SU-DHL-6 (cell line): ENCODE results near the gene ARV1.

ENCODE experiments used
- H2AFZ ChIP-seq: fragments of 200-600 bp; sonication (generic); 2 replicates; pipeline ENCODE4 v1.6.1; 2014; ENCODE audit warnings: low read depth, mild to moderate bottlenecking, moderate library complexity, mixed read lengths, antibody characterized with exemption, low read length; ENCODE audit not compliant: severe bottlenecking
- H3F3A ChIP-seq: fragments of 200-600 bp; shearing (Covaris generic); 2 replicates; pipeline ENCODE4 v1.6.0; 2016; ENCODE audit warnings: antibody characterized with exemption, mild to moderate bottlenecking; ENCODE audit not compliant: insufficient read depth
- H3K27ac ChIP-seq: fragments of 200-600 bp; sonication (generic); 2 replicates; pipeline ENCODE4 v1.5.1; 2016; ENCODE audit warnings: low read depth, mild to moderate bottlenecking, low read length, moderate library complexity, mixed read lengths
- H3K27me3 ChIP-seq: fragments of 200-600 bp; sonication (generic), shearing (Covaris generic); 2 replicates; pipeline ENCODE4 v1.6.0; 2014; ENCODE audit warnings: mild to moderate bottlenecking, low read length
- H3K36me3 ChIP-seq: fragments of 200-600 bp; sonication (generic); 2 replicates; pipeline ENCODE4 v1.6.1; 2014; ENCODE audit warnings: mild to moderate bottlenecking, low read length, mixed read lengths
- H3K4me2 ChIP-seq: fragments of 300-600, 200-600 bp; shearing (Covaris generic), sonication (generic); 2 replicates; pipeline ENCODE4 v1.6.0; 2014; ENCODE audit warnings: low read length, low read depth, mild to moderate bottlenecking; ENCODE audit not compliant: poor library complexity, severe bottlenecking
- H3K4me3 ChIP-seq: fragments of 200-600 bp; sonication (generic); 2 replicates; pipeline ENCODE4 v1.5.1; 2014; ENCODE audit warnings: antibody characterized with exemption, low read length, mild to moderate bottlenecking, mixed read lengths; ENCODE audit not compliant: insufficient read depth, poor library complexity, severe bottlenecking
- H3K79me2 ChIP-seq: fragments of 200-600 bp; sonication (generic); 2 replicates; pipeline ENCODE4 v1.6.1; 2014; ENCODE audit warnings: mild to moderate bottlenecking, low read length, moderate library complexity; ENCODE audit not compliant: insufficient read depth
- H3K9ac ChIP-seq: fragments of 200-600 bp; sonication (generic); 2 replicates; pipeline ENCODE4 v1.7.0; 2014; ENCODE audit warnings: mild to moderate bottlenecking, low read length
- H3K9me2 ChIP-seq: fragments of 200-600 bp; sonication (generic); replicated peaks from 2 replicates; pipeline ENCODE4 v1.6.1; 2014; ENCODE audit warnings: low read length; ENCODE audit not compliant: insufficient read depth
- H3K9me3 ChIP-seq: fragments of 200-600 bp; sonication (generic); 2 replicates; pipeline ENCODE4 v1.6.1; 2014; ENCODE audit warnings: low read length, mixed read lengths; ENCODE audit not compliant: insufficient read depth
- H4K20me1 ChIP-seq: fragments of 200-600 bp; sonication (generic); 2 replicates; pipeline ENCODE4 v1.6.1; 2014; ENCODE audit warnings: low read depth, mild to moderate bottlenecking, antibody characterized with exemption, low read length, moderate library complexity, mixed read lengths
- EZH2phosphoT487 ChIP-seq: fragments of 200-600 bp; sonication (generic), shearing (Covaris generic); conservative IDR thresholded peaks from 2 replicates; pipeline ENCODE4 v1.6.1; 2018; ENCODE audit warnings: mild to moderate bottlenecking, antibody characterized with exemption, low read length, moderate library complexity, mixed read lengths
- TF ChIP-seq, protein P1 (sequence below): fragments of 200-600 bp; sonication (generic); IDR thresholded peaks from one replicate; pipeline ENCODE4 v1.5.1; 2017; ENCODE audit warnings: antibody characterized with exemption, mild to moderate bottlenecking, low read length, moderate library complexity; ENCODE audit not compliant: insufficient read depth, poor library complexity, severe bottlenecking

ARV1 gene

DNA sequence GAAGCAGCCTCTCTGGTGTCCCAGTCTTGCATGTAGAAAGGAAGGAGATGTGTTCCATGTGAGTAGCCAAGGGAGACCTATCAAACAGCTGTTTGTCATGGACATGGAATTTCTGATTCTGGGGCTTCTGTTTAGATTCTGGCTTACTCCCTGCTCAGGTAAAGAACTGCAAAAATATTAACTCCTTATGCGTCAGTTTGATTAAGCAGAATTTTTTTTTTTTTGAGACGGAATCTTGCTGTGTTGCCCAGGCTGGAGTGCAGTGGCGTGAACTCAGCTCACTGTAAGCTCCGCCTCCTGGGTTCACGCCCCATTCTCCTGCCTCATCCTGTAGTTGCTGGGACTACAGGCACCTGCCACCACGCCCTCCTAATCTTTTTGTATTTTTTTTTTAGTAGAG lies 6.8 kb downstream of the ARV1 start:
- Histone ChIP-seq H3K27ac (no peak overlapping the region), H3K4me2 (no peak overlapping the region), H3K36me3 (peaks cover 16% of the 10 kb centered on the region), H3K9ac (no peak overlapping the region), H2AFZ (no peak overlapping the region), H3K9me2 (no peaks in the 10 kb centered on the region), H3K4me3 (no peak overlapping the region), H3K79me2 (peaks cover 47% of the 10 kb centered on the region), H3K9me3 (no peaks in the 10 kb centered on the region), H4K20me1 (no peaks in the 10 kb centered on the region), H3K27me3 (no peaks in the 10 kb centered on the region), H3F3A (no peaks in the 10 kb centered on the region; the same call in 1 of the 2 replicates)
- TF ChIP-seq, protein P1, sequence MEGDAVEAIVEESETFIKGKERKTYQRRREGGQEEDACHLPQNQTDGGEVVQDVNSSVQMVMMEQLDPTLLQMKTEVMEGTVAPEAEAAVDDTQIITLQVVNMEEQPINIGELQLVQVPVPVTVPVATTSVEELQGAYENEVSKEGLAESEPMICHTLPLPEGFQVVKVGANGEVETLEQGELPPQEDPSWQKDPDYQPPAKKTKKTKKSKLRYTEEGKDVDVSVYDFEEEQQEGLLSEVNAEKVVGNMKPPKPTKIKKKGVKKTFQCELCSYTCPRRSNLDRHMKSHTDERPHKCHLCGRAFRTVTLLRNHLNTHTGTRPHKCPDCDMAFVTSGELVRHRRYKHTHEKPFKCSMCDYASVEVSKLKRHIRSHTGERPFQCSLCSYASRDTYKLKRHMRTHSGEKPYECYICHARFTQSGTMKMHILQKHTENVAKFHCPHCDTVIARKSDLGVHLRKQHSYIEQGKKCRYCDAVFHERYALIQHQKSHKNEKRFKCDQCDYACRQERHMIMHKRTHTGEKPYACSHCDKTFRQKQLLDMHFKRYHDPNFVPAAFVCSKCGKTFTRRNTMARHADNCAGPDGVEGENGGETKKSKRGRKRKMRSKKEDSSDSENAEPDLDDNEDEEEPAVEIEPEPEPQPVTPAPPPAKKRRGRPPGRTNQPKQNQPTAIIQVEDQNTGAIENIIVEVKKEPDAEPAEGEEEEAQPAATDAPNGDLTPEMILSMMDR = no peak

DNA sequence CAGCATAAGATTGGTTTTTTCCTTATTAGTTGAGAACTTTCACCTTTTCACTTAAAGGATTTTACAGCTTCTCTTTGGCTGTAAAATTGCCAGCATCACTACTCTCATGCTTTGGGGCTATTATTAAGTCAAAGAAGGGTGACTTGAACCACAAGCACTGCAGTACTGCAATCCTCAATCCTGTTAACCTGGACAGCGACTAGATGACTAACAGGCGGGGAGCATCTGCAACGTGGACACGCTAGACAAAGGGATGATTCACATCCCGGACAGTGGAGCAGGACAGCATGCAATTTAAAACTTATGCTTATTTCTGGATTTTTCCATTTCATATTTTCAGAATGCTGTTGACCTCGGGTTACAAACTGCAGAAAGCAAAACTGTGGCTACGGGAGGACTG lies 8.1 kb downstream of the ARV1 start:
- H3K9ac ChIP-seq = no peak overlapping the region
- TF ChIP-seq, protein P1 = no peak
- no peak for TF ChIP-seq EZH2phosphoT487
- H3K4me2 ChIP-seq = no peak overlapping the region

DNA sequence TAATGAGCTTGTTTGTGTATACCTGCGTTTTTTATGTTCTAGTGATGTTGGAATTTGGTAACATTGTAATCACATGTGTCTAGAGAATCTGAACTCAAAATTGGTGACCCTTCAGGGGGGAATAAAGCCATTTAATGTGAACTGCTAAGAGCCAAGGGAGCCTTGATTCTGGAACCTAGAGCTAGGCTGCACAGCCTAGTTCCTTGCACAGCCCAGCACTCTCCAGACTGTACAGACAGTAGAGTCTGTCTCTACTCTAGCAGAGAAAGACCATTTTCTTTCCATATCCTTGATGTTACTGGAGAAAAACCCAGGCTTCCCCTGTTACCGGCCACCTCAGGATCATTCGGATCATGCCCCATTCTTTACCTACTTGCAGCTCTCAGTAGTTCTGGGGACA lies 8.6 kb downstream of the ARV1 start:
- no peaks in the 10 kb centered on the region for H3K9me2 ChIP-seq
- H3K27me3 ChIP-seq = no peaks in the 10 kb centered on the region
- peaks cover 38% of the 10 kb centered on the region for H3K79me2 ChIP-seq
- H2AFZ ChIP-seq = no peak overlapping the region
- H3K9ac ChIP-seq = no peak overlapping the region
- H3K4me3 ChIP-seq = no peak overlapping the region
- H3K9me3 ChIP-seq = no peaks in the 10 kb centered on the region
- TF ChIP-seq, protein P1 = no peak
- no peak for TF ChIP-seq EZH2phosphoT487
- H4K20me1 ChIP-seq = no peaks in the 10 kb centered on the region
- H3K36me3 ChIP-seq = peaks cover 21% of the 10 kb centered on the region
- no peaks in the 10 kb centered on the region; the same call in 1 of the 2 replicates for H3F3A ChIP-seq
- H3K27ac ChIP-seq = no peak overlapping the region
- no peak overlapping the region for H3K4me2 ChIP-seq

More for the DNA sequence above, 8.1 kb downstream of the ARV1 start:
- Histone ChIP-seq H3K27ac (no peak overlapping the region), H3F3A (no peaks in the 10 kb centered on the region; the same call in 1 of the 2 replicates), H4K20me1 (no peaks in the 10 kb centered on the region), H3K9me2 (no peaks in the 10 kb centered on the region), H3K27me3 (no peaks in the 10 kb centered on the region), H3K9me3 (no peaks in the 10 kb centered on the region), H3K36me3 (peaks cover 19% of the 10 kb centered on the region), H3K4me3 (no peak overlapping the region), H2AFZ (no peak overlapping the region), H3K79me2 (peaks cover 43% of the 10 kb centered on the region)
